ENCODE results near the gene USP11. TPM values are rescaled to one million over a fixed set of nuclear protein-coding genes. Genes with fewer than 3 reads are reported as not detected.

USP11 gene
- total and polyA plus RNA-seq, 3 donors from 2014 or later = 113 to 185 (median 128) TPM

DNA sequence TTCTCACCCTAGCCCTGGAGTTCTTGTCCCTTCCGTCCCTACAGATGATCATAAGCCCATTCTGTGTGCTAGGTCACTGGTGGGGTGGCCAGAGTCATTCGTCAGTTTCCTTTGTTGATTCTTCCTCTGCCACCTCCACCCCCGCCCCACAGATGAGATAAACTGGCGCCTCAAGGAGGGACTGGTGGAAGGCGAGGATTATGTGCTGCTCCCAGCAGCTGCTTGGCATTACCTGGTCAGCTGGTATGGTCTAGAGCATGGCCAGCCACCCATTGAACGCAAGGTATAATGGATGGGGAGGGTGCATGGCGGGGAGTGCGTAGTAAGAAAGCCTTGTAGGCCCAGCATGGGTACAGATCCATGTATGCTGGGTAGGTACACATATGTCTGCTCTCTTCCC is 6.4 kb downstream of the USP11 start:
- Histone ChIP-seq H3K4me3 (no peak overlapping the region), H3K27ac (no peak overlapping the region), H3K4me1 (no peaks in the 10 kb centered on the region), H3K27me3 (no peaks in the 10 kb centered on the region), H3K36me3 (ENCODE audit: low read depth, missing control alignments) (no peaks in the 10 kb centered on the region), H3K9me3 (no peaks in the 10 kb centered on the region)
- TF ChIP-seq CTCF (IDR thresholded peaks at IDR 0.05) (no peak), POLR2A (IDR thresholded peaks at IDR 0.05) (no peak)
- no peak for DNase-seq
- intact Hi-C loops (cut with DNase I; ENCODE audit: low total_unique reads) = no loop called here
- WGBS, 2 donors = 90 to 98% methylated on average over 4 to 8 of the region's 8 CpGs

GRCh38 chrX:47239898-47240545 is 7.2 kb downstream of the USP11 start:
- intact Hi-C loops (cut with DNase I; ENCODE audit: low total_unique reads) = no loop called here
- DNase-seq = no peak
- no peak overlapping the region for H3K4me3 ChIP-seq
- no peaks in the 10 kb centered on the region for H3K4me1 ChIP-seq
- H3K27me3 ChIP-seq = no peaks in the 10 kb centered on the region
- 85 to 90% methylated on average over 3 to 5 of the region's 12 CpGs for WGBS, 2 donors
- H3K27ac ChIP-seq = no peak overlapping the region
- no peaks in the 10 kb centered on the region for H3K36me3 ChIP-seq (ENCODE audit: low read depth, missing control alignments)
- TF ChIP-seq CTCF (IDR thresholded peaks at IDR 0.05) (no peak), POLR2A (IDR thresholded peaks at IDR 0.05) (no peak)
- no peaks in the 10 kb centered on the region for H3K9me3 ChIP-seq

DNA sequence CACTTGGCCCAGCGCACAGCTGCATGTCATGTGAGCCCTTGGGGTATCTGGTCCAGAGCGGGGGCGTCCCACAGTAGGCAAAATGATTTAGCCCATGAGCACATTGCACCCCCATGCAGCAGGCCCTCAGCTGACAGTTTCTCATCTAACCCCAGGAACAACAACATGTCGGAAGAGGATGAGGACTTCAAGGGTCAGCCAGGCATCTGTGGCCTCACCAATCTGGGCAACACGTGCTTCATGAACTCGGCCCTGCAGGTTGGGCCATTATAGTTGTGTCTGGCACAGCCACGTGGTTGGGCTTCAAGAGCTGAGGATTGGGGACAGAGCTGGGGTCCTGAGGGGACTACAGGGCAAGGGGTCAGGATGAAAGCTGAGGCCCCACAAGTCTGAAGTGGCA is 7.8 kb downstream of the USP11 start:
- 98 to 100% methylated on average over 4 to 7 of the region's 7 CpGs for WGBS, 2 donors
- TF ChIP-seq POLR2A (IDR thresholded peaks at IDR 0.05) = no peak
- no peak for TF ChIP-seq CTCF (IDR thresholded peaks at IDR 0.05)
- Histone ChIP-seq H3K9me3 (no peaks in the 10 kb centered on the region), H3K36me3 (ENCODE audit: low read depth, missing control alignments) (no peaks in the 10 kb centered on the region), H3K4me1 (no peaks in the 10 kb centered on the region), H3K27ac (no peak overlapping the region), H3K27me3 (no peaks in the 10 kb centered on the region), H3K4me3 (no peak overlapping the region)
- intact Hi-C loops (cut with DNase I; ENCODE audit: low total_unique reads) = no loop called here
- DNase-seq = no peak

- no peak overlapping the region for H3K4me3 ChIP-seq
- DNase-seq = no peak
- no peaks in the 10 kb centered on the region for H3K9me3 ChIP-seq
- intact Hi-C loops (cut with DNase I; ENCODE audit: low total_unique reads) = no loop called here
- no peaks in the 10 kb centered on the region for H3K4me1 ChIP-seq
- 96 to 97% methylated on average over 13 to 18 of the region's 18 CpGs for WGBS, 2 donors
- no peak overlapping the region for H3K27ac ChIP-seq
- no peaks in the 10 kb centered on the region for H3K36me3 ChIP-seq (ENCODE audit: low read depth, missing control alignments)
- no peaks in the 10 kb centered on the region for H3K27me3 ChIP-seq
- TF ChIP-seq CTCF (IDR thresholded peaks at IDR 0.05) = no peak
These were observed 8.6 kb downstream of the USP11 start for GRCh38 chrX:47241201-47242011.

All from testis (tissue), 3 donors.